SIG-M5 (cell line): ENCODE data around the gene ACP5.
"Not testable (repeated sequence)": the region's sequence is repeated elsewhere in the genome, so short reads cannot be mapped to it uniquely, and the experiment has no call there.

Experiments
- DNase-seq: peaks from one replicate; lab custom pipeline; 2025; lab: John Stamatoyannopoulos, UW

Gene ACP5

GRCh38 chr19:11577451-11578257 lies at the start of gene ACP5:
ACP5 (minus strand) TSS chr19:11577645; CDS start chr19:11577317, 328 bp downstream.
- no peak for DNase-seq

GRCh38 chr19:11626252-11626651 lies 48.8 kb upstream of the ACP5 start:
- no peak for DNase-seq

GRCh38 chr19:11624069-11624463 lies 46.6 kb upstream of the ACP5 start:
- no peak for DNase-seq

GRCh38 chr19:11622401-11622800 lies 45.0 kb upstream of the ACP5 start:
- DNase-seq: not testable (repeated sequence)

GRCh38 chr19:11620553-11620952 lies 43.1 kb upstream of the ACP5 start:
- DNase-seq: no peak

GRCh38 chr19:11617180-11618062 lies 40.0 kb upstream of the ACP5 start:
- no peak for DNase-seq

- no peak for DNase-seq
Observed at GRCh38 chr19:11612816-11613511, 35.5 kb upstream of the ACP5 start.

GRCh38 chr19:11611730-11612129 lies 34.3 kb upstream of the ACP5 start:
- DNase-seq: no peak

GRCh38 chr19:11606484-11606883 lies 29.0 kb upstream of the ACP5 start:
- no peak for DNase-seq

GRCh38 chr19:11599704-11600103 lies 22.3 kb upstream of the ACP5 start:
- not testable (repeated sequence) for DNase-seq

GRCh38 chr19:11598746-11599145 lies 21.3 kb upstream of the ACP5 start:
- no peak for DNase-seq

GRCh38 chr19:11598103-11598483 lies 20.6 kb upstream of the ACP5 start:
- DNase-seq: no peak

- peak; percentile 71 for DNase-seq
Observed at GRCh38 chr19:11597202-11598102, 20.0 kb upstream of the ACP5 start, which contains the start of gene ZNF627. ZNF627 (plus strand) TSS chr19:11597483; CDS start chr19:11597628, 145 bp downstream.

- DNase-seq: no peak
Observed at GRCh38 chr19:11596156-11596555, 18.7 kb upstream of the ACP5 start.

GRCh38 chr19:11594084-11594483 lies 16.6 kb upstream of the ACP5 start:
- no peak for DNase-seq

- DNase-seq: no peak
Observed at GRCh38 chr19:11587975-11588631, 10.7 kb upstream of the ACP5 start.

GRCh38 chr19:11587302-11587974 lies 10.0 kb upstream of the ACP5 start:
- no peak for DNase-seq

GRCh38 chr19:11586331-11586730 lies 8.9 kb upstream of the ACP5 start:
- no peak for DNase-seq

- no peak for DNase-seq
Observed at GRCh38 chr19:11581740-11582139, 4.3 kb upstream of the ACP5 start.

- no peak for DNase-seq
Observed at GRCh38 chr19:11580116-11580515, 2.7 kb upstream of the ACP5 start.
